Measurements from ENCODE around the gene SPAG16. TPM values are rescaled to one million over a fixed set of nuclear protein-coding genes. Genes with fewer than 3 reads are reported as not detected.
"Not testable (repeated sequence)": the region's sequence is repeated elsewhere in the genome, so short reads cannot be mapped to it uniquely, and the experiment has no call there.

SPAG16 gene
- total RNA-seq, 1 donor = 7.5 TPM

DNA sequence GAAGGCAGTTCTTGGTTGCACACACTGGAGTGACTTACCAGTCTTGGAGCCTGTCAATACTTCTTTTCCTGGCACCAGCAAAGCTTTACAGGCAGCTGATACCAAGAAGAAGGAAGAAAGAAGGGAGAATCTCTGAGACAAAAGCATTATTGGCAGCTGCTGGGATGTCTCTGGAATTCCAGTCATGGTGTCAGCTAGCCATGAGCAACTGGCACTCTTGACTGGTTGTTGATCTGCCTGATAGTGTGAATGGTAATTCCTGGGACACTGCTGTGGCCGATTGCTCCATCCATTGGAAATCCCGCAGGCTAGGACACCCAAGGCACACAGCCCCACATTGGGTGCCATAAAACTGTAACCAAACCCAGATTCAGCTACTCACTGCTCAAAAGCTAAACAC is 17.8 kb upstream of the SPAG16 start:
- DNase-seq (ENCODE audit: low read depth in 2 of 3, low spot score in 2 of 3) = no peak

DNA sequence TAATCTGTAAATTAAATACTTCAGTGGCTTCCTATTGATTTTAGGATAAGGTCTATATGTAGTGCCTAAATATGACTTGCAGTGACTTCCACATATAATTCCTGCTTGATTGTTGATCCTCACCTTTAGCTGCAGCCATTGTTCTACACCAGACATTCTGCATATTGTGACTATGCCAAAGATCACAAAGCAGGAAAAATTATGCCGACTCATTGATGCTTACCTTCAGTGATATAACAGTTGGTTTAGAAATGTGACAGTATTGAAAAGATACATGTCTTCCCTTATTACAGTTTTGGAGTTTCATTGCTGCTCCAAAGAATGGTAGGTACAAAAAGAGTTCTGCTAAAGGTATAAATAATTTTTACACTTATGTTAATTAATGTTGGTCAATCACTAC is 12.3 kb upstream of the SPAG16 start:
- DNase-seq (ENCODE audit: low read depth in 2 of 3, low spot score in 2 of 3) = no peak

DNA sequence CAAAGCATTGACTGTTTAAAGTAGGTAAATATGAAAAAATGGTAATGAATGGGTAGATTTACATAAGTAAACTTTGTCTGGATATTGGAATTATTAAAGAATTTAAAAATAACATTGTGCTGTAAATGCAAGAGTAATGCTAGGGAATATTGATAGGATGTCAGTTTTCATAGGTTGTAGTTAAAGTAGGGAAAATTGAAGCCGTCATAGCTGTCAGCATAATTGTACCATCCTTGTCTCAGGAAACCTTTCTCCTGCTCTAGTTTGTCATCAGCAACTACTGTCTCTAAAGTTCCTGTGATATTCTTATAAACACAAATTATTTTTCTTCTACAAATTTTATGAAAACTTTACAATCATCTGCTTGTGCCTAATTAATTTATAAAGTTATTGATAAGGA is 10.1 kb upstream of the SPAG16 start:
- no peak for DNase-seq (ENCODE audit: low read depth in 2 of 3, low spot score in 2 of 3)

DNA sequence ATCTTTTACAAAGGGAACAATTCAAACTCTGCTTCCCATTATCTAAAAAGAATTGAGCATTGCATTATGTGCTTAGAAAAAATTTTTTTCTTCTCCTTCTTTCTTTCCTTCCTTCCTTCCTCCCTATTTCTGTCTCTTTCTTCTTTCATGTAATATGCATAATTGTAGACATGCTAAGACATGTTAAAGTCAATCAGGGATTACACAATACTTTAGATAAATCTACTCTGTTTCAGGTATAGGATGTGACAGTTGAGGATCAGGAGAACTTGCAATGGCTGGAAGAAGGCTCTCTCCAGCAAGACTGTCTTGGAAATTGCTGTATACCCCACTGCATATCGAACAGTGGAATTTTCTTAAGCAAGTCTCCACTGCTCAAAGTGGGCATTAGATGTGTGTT is 9.0 kb upstream of the SPAG16 start:
- DNase-seq (ENCODE audit: low read depth in 2 of 3, low spot score in 2 of 3) = no peak

DNA sequence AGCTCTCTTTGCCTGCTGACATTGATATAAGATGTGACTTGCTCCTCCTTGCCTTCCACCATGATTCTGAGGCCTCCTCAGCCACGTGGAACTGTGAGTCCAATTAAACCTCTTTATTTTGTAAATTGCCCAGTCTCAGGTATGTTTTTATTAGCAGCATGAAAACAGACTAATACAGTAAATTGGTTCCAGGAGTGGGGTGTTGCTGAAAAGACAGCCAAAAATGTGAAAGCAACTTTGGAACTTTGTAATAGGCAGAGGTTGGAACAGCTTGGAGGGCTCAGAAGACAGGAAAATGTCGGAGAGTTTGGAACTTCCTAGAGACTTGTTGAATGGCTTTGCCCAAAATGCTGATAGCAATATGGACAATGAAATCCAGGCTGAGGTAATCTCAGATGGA is 7.1 kb upstream of the SPAG16 start:
- not testable (repeated sequence) for DNase-seq (ENCODE audit: low read depth in 2 of 3, low spot score in 2 of 3)

DNA sequence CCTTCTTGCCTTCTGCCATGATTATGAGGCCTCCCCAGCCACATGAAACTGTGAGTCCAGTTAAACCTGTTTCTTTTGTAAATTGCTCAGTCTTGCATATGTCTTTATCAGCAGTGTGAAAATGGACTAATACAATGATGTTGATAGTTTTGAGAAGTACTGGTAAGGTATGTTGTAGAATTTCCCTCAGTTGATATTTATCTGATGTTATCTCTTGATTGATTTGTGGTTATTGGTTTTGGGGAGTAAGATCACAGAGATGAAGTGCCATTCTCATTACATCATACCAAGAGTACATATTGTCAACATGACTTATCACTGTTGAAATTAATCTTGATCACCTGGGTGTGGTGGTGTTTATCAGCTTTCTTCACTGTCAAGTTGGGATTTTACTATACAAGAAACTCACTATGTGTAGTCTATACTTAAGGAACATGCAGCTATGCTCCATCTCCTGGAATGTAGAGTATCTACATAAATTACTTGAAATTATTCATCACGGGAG is 5.1 kb upstream of the SPAG16 start:
- DNase-seq (ENCODE audit: low read depth in 2 of 3, low spot score in 2 of 3) = no peak

DNA sequence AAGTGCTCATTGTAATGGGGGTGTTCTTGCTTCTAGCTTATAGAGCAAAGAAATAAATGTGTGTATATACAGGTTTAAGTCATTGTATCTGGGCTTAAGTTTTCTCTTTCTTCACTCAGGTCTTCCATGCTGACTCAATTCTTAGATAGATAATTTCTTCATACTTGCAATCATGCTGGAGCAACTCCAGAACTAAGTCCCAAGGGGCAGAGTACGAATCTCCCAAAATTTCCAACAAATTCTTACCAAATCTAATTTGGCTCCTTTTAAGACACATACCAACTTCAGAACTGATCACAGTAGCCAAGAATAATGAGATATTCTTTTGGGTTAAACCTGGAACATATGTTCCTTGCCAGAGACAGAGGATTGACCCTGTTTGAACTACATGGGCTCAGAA is 4.3 kb upstream of the SPAG16 start:
- no peak for DNase-seq (ENCODE audit: low read depth in 2 of 3, low spot score in 2 of 3)

DNA sequence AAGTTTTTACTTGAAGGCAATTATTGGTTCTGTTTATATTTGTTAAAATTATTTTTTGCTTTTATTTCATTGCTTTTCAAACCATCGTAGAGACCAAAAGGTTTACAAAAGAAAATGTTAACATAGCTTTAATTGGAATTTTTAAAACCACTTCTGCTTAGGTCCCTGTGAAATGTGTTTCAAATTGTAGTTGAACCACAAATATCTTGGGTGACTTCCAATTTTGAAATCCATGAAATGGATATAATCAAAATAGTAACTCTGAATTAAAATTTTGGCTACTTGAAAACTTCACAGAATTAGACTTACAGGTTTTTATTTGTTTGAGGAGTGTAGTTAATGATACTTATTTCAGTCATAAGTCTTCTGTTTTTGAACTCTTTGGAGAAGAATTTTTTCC is 3.1 kb upstream of the SPAG16 start:
- DNase-seq (ENCODE audit: low read depth in 2 of 3, low spot score in 2 of 3) = no peak

DNA sequence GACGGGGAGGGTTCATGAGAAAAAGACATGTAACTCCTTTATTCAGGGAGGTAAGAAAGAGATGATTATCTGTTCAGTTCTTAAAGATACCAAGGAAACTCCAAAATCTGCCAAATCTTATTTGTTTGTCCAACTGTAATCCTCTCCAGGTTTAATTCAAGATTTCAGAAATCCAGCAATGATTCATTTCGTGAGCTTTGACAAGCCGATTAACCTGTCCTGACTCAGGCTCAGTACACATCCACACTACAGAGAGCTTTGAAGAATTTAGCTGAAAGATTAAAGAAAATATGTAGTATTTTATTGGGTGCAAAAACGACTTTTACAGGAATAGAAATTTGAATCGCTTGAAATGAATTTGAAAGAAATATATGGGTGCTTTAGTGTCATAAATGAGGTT is 1.1 kb downstream of the SPAG16 start:
- no peak for DNase-seq (ENCODE audit: low read depth in 2 of 3, low spot score in 2 of 3)

DNA sequence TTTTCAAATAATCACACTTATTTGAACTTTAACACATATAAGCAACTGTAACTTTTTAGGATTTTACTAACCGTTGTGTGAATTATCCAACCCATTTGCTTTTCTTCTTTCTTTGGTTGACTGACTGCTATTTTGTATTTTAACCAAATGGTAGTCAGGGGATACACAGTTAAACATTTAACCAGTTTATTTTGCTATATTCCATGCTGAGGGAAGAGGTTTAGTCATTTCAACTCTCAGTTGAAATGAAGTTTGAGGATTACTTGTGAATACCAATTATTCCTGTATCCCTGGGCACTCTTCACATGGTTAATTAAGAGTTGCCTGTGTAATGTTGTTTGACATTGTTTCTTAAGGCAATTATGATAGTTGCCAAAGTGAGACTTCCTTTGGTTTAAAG is 1.9 kb downstream of the SPAG16 start:
- no peak for DNase-seq (ENCODE audit: low read depth in 2 of 3, low spot score in 2 of 3)

DNA sequence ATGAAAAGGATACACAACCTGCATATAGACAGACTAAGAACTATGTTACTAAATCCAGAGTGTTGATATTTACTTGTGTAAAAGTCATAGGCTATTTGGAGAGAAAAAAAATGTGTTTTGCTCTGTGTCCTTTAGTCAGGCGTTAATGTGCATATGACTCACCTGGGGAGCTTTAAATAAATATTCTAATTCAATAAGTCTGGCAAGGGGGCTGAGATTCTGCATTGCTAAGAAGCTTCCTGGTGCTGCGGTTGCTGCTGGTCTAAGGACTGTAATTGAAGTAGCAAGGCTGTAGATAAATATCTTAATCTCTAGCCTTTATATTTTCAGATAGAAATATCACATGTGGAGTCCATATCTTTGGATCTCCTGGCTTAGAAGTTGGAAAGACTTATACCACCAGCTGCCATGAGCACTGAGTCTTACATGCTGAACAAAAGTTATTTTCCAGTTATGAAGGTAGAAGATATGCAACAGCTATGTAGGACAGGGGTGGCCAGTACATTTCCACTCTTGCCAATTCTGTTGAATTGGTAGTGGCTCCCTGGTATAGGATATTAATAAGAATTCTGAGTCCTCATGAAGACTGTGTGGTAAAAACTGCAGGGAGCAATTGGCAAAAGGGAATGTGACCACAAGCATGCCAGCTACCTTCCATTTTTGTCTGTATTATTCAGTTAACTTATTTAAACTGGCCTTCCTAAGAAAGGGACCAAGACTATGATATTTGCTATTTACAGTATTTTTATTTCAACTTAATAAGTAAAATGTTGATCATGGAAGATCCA is 4.8 kb downstream of the SPAG16 start:
- no peak for DNase-seq (ENCODE audit: low read depth in 2 of 3, low spot score in 2 of 3)

DNA sequence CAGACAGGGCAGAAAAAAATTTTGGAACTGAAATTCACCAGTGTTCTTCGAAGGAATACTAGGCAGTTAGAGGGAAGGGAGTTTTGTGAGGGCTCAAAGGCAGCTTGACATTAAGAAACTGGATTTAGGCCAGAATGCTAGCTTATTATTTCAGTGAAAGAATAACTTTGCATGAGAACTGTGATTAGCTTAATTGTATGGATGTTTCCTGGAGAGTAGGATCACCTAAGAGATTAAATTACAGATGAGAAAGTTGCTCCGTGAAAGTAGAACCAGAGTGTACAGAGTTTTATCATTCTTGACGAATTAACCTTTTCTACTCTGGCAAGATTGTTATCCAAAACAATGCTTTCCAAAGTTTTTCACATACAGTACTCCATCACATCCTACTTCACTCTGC is 6.2 kb downstream of the SPAG16 start:
- no peak for DNase-seq (ENCODE audit: low read depth in 2 of 3, low spot score in 2 of 3)

DNA sequence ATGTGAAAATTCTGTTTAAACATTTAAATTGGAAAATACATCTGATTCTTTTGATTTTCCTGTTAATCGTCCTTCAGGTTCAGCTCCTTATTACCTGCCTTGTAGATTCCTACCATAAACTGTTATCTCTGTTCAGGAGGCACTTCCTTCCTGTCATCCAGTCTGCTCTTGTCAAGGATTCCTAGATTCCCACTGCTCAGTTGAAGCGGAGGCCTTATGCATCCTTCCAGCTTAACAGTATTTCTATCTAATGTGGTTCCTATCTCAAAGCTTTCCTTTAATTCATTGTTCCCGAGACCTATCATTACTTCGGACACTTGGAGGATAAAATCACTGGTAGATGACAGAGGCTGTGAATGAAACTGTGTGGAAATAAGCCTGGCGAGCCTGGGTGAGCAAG is 12.0 kb downstream of the SPAG16 start:
- DNase-seq (ENCODE audit: low read depth in 2 of 3, low spot score in 2 of 3) = no peak

DNA sequence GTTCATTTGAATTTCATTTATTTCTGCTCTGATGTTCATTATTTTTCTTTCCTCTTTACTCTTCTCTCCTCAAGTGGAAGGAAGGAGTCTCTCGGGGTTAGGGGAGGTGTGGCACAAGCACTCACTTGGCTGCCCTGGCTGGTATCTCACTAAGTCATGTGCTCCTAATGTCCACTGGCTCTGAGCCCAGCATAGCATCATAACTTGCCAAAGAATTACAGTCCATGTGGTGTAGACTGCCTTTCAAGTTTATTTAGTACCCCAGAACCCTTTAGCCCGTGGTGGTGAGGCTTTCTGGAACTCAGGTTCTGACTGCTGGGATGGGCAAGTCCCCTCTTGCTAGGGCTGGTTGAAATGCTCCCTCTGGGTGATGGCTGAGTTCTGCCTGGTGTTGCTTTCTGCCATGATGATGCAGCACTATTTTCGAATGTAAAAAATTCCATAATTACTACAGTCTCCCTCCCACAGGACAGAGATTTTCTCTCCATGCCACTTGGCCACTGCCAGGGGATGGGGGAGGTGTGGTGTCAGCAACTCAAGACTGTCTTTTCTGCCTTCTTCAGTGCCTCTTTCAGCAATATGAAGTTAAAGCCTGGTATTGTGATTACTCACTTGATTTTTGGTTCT is 22.2 kb downstream of the SPAG16 start:
- no peak for DNase-seq (ENCODE audit: low read depth in 2 of 3, low spot score in 2 of 3)

DNA sequence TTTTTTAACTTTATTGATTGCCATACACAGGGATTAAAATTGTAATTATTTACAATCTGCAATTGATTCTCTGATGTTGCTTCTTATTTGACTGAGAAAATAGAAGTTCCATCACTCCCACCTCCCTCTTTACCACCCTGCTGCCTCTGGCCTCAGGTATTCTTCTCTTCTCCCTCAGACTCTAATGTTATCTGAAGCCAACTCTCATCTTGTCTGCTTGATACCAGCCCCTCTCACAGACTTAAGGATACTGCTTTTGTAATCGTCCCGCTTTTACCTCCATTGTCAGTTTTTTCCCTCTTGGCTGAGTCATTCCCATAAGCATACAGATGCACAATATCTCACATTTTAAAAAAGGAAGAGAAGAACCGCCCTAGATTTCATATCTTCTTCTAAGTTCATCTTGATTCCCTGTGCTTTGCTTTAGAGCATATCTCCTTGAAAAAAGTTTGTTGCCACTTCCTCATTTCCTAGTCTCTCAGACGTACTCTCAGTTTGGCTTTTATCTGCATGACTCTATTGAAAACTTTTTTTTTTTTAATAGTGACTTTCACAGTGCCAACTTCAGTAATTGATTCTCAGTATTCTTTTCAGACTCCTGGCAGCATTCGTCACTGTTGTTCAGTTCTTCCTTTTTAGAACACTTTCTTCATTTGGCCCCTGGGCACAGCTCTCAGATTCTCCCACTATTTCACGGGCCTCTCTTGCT is 31.1 kb downstream of the SPAG16 start:
- DNase-seq (ENCODE audit: low read depth in 2 of 3, low spot score in 2 of 3) = peak in 1 of 3 donors; percentile 13

DNA sequence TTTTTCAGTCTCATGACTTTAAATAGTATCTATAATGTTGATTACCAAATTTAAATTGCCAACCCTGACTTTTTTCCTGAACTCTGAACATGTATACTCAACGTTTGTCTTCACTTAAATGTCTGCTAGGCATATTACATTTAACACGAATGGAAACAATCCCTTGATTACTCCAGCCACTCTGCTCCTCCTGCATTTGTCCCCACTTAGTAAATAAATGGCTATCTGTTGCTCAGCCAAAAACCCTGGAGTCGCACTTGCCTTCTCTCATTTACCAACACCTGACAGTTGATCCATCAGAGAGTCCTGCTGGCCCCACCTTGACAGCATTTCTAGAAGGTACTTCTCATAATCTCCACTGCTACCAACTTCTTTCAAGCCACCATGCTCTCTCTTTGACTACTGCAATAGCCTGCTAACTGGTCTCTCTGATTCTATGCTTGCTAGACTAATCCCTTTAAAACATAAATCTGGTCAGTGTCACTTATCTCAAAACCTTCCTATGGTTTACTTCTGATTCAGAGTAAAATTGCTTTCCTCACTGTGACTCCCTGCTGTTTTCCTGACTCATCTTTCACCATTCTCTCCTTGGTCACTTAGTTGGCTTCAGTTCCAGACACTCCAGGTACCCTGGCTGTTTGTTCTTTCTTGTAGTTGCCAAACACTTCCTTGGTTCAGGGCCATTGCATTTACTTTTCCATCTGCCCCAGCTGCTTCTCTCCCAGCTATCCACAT is 31.9 kb downstream of the SPAG16 start:
- no peak for DNase-seq (ENCODE audit: low read depth in 2 of 3, low spot score in 2 of 3)

DNA sequence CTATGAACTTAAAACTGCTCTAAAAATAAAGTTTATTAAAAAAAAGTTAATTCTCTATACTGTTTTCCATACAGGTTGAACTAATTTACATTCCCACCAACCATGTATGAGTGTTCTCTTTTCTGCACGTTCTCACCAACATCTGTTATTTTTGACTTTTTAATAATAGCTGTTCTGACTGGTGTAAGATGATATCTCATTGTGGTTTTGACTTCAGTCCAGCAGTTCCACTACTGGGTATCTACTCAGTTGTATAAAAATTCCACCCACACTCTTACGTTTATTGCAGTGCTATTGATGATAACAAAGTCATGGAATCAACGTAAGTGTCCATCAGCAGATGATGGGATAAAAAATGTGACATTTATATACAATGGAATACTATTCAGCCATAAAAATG is 33.7 kb downstream of the SPAG16 start:
- DNase-seq (ENCODE audit: low read depth in 2 of 3, low spot score in 2 of 3) = peak in 1 of 3 donors; percentile 4

DNA sequence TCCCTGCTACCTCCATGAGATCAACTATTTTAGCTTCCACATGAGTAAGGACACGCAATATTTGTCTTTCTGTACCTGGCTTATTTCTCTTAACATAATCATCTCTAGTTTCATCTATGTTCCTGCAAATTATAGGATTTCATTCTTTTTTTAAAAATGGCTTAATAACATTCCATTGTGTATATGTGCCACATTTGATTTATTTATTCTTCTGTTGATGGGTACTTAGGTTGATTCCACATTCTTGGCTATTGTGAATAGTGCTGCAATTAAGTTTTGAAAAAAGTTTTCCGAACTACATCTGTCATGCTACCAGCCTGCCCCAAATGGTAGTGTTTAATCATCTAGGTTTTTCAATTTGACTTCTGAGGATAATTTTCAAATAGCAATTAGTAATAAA is 36.3 kb downstream of the SPAG16 start:
- no peak for DNase-seq (ENCODE audit: low read depth in 2 of 3, low spot score in 2 of 3)

DNA sequence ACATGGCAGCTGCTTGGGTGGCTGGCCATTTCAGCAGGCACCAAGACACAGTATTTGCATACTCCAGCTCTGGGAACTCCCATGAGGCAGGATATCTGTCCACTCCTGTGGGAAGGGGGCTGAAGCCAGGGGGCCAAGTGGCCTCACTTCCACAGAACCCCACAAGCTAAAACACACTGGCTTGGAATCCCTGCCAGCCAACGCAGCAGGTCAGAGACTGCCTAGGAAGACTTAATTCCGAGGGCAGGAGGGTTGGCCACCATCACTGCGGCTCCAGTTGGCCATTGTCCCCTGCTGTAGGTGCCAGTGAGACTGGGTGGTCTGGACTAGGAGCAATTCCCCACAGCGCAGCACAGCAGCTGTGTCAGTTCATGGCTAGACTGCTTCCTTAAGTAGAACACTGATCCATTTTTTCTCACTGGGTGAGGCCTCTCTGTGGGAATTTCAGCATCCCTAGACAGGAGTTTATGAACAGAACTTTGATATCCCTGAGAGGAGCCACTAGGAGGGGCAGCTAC is 52.0 kb downstream of the SPAG16 start:
- DNase-seq (ENCODE audit: low read depth in 2 of 3, low spot score in 2 of 3) = no peak

DNA sequence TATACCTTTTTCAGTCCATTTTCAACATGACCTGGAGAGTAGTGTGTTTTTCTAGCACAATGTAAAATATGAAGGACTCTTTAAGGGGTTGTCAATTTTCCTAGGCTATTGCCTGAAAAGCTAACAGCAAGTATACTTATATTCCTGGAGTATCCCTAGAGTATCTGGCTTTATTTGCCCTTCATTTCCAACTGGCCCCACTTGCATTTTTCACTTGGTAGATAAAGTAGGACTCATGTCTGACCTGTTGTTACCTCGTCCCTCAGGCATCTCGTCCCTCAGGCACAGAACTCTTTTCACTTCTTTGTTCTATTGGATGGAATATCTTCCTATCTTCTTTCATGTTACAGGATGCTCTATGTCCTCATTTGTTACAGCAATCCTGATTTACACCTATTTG is 69.2 kb downstream of the SPAG16 start:
- DNase-seq (ENCODE audit: low read depth in 2 of 3, low spot score in 2 of 3) = no peak

DNA sequence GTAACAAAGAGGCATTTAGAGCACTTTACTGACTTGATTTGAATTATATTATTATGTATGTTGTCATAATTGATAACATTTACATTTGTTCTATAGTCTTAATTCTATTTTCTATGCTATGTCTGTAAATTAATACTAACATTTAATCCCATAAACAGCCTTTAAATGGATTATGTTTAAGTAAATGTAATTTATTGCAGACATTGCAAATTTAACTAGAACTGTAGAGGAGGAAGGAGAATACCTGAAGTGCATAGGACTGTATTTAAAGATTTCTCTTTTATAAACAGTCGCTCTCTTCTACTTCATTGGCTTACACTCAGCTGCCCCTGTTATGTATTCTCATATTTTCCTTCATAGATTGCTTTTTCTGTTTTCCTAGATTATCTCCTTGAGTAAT is 92.4 kb downstream of the SPAG16 start:
- no peak for DNase-seq (ENCODE audit: low read depth in 2 of 3, low spot score in 2 of 3)

All from hematopoietic multipotent progenitor cell (in vitro differentiated cells).